K562 (cell line): ENCODE results near the gene DOK3. TPM values are rescaled to one million over a fixed set of nuclear protein-coding genes. Genes with fewer than 3 reads are reported as not detected.

ENCODE experiments used
- CBFB ChIP-seq: sonication (generic); formaldehyde crosslinking; IDR thresholded peaks from 2 replicates; pipeline ENCODE4 v1.4.0; 2020; ENCODE audit warnings: mild to moderate bottlenecking, missing genetic modification reagents
- CREB3L1 ChIP-seq: fragments of 450-650 bp; IDR thresholded peaks from 2 replicates; pipeline ENCODE4 v1.6.1; 2014; ENCODE audit warnings: low read depth, mild to moderate bottlenecking, moderate library complexity, borderline replicate concordance
- CREM ChIP-seq: IDR thresholded peaks from 2 replicates; pipeline ENCODE4 v1.6.1; 2014; ENCODE audit warnings: antibody characterized with exemption, low read depth
- EP400 ChIP-seq: fragments of 450-650 bp; IDR thresholded peaks from 2 replicates; pipeline ENCODE4 v1.6.1; 2017; ENCODE audit warnings: antibody characterized with exemption, mild to moderate bottlenecking, moderate library complexity
- HIVEP1 ChIP-seq: fragments of 250-450 bp; sonication (Bioruptor Pico); IDR thresholded peaks from 2 replicates; pipeline ENCODE4 v1.4.0; 2020; ENCODE audit warnings: mild to moderate bottlenecking
- KLF6 ChIP-seq: fragments of 250-450 bp; sonication (Bioruptor Pico); IDR thresholded peaks from 2 replicates; pipeline ENCODE4 v1.4.0; 2020; ENCODE audit warnings: mild to moderate bottlenecking, moderate library complexity, borderline replicate concordance
- LEF1 ChIP-seq: fragments of 450-650 bp; IDR thresholded peaks from 2 replicates; pipeline ENCODE4 v1.6.1; 2016; ENCODE audit warnings: mild to moderate bottlenecking
- MAX ChIP-seq: sonication (generic); formaldehyde crosslinking; IDR thresholded peaks from 2 replicates; pipeline ENCODE4 v1.9.0; 2022; ENCODE audit warnings: mild to moderate bottlenecking, missing genetic modification reagents
- MYC ChIP-seq, 2 experiments: fragments of 250-450 bp in 1 of 2; sonication (Bioruptor Pico) in 1 of 2; IDR thresholded peaks; 2 replicates each; pipeline versions ENCODE4 v1.5.1 to v1.6.1; 2012 to 2021; ENCODE audit warnings: low read depth in 2 of 2, borderline replicate concordance in 1 of 2, improper control_type of control experiment in 1 of 2, low read length in 1 of 2, mild to moderate bottlenecking in 1 of 2, moderate library complexity in 1 of 2
- NONO ChIP-seq, 2 experiments: fragments of 200-400 bp in 1 of 2; fragments of 450-650 bp in 1 of 2; formaldehyde crosslinking in 1 of 2; IDR thresholded peaks; 2 replicates each; pipeline ENCODE4 v1.6.1; 2017; ENCODE audit warnings: low read depth in 2 of 2, mild to moderate bottlenecking in 2 of 2, moderate library complexity in 2 of 2, low read length in 1 of 2
- NR3C1 ChIP-seq: sonication (generic); formaldehyde crosslinking; IDR thresholded peaks from 2 replicates; pipeline ENCODE4 v1.8.1; 2022; ENCODE audit warnings: missing genetic modification reagents
- PHTF2 ChIP-seq: fragments of 250-450 bp; sonication (Bioruptor Pico); IDR thresholded peaks from 2 replicates; pipeline ENCODE4 v1.5.0; 2021; ENCODE audit warnings: mild to moderate bottlenecking
- POLR2G ChIP-seq: fragments of 200-400 bp; formaldehyde crosslinking; IDR thresholded peaks from 2 replicates; pipeline ENCODE4 v1.6.1; 2017; ENCODE audit warnings: low read depth, mild to moderate bottlenecking, antibody characterized with exemption, low read length, moderate library complexity
- PRMT5 ChIP-seq: sonication (generic); formaldehyde crosslinking; IDR thresholded peaks from 2 replicates; pipeline ENCODE4 v1.5.0; 2020; ENCODE audit warnings: missing genetic modification reagents
- RBM22 ChIP-seq: fragments of 200-400 bp; formaldehyde crosslinking; IDR thresholded peaks from 2 replicates; pipeline ENCODE4 v1.6.1; 2018; ENCODE audit warnings: low read length, low read depth; ENCODE audit not compliant: poor library complexity, severe bottlenecking
- RCOR1 ChIP-seq, 2 experiments: IDR thresholded peaks; 2 replicates each; pipeline ENCODE4 v1.6.1; 2012; ENCODE audit warnings: low read depth in 2 of 2, low read length in 2 of 2, borderline replicate concordance in 1 of 2, improper control_type of control experiment in 1 of 2
- RNF2 ChIP-seq: sonication (generic); IDR thresholded peaks from 2 replicates; pipeline ENCODE4 v1.6.1; 2016
- SP1 ChIP-seq: sonication (generic); formaldehyde crosslinking; IDR thresholded peaks from 2 replicates; pipeline ENCODE4 v1.8.1; 2022; ENCODE audit warnings: mild to moderate bottlenecking, missing genetic modification reagents
- SUPT5H ChIP-seq: fragments of 450-650 bp; IDR thresholded peaks from 2 replicates; pipeline ENCODE4 v1.6.1; 2016
- ZFP36 ChIP-seq: fragments of 150-350 bp; IDR thresholded peaks from 2 replicates; pipeline ENCODE4 v1.6.1; 2018; ENCODE audit warnings: low read length, low read depth; ENCODE audit not compliant: partially characterized antibody
- ZNF197 ChIP-seq: fragments of 200-800 bp; sonication (Bioruptor generic); IDR thresholded peaks from 2 replicates; pipeline ENCODE4 v1.6.1; 2016; ENCODE audit warnings: low read depth, missing genetic modification characterization, missing compliant biosample characterization
- ZNF23 ChIP-seq: fragments of 250-450 bp; sonication (Bioruptor Pico); IDR thresholded peaks from 2 replicates; pipeline ENCODE4 v1.4.0; 2020; ENCODE audit warnings: mild to moderate bottlenecking
- ZNF24 ChIP-seq: fragments of 450-650 bp; IDR thresholded peaks from 2 replicates; pipeline ENCODE4 v1.6.1; 2016
- ZNF584 ChIP-seq: fragments of 200-800 bp; sonication (Bioruptor generic); IDR thresholded peaks from 2 replicates; pipeline ENCODE4 v1.6.1; 2016; ENCODE audit warnings: low read depth, mild to moderate bottlenecking, missing genetic modification characterization, missing compliant biosample characterization
- ZNF785 ChIP-seq: fragments of 250-450 bp; sonication (Bioruptor Pico); IDR thresholded peaks from 2 replicates; pipeline ENCODE4 v1.4.0; 2020; ENCODE audit warnings: mild to moderate bottlenecking
- polyA plus RNA-seq, 8 experiments: library from polyadenylated mRNA; depleted of rRNA in 4 of 8; stranded (reverse) in 5 of 8; unstranded in 3 of 8; fragments of >200 nt; fragmentation: Nextera tagmentation in 2 of 8; fragmentation: Illumina TruSeq in 1 of 8; extraction: Ambion mirVana in 2 of 8; extraction: Trizol in 1 of 8; gene quantifications; 2 replicates each; pipeline versions ENCODE4 v1.2.1 to v1.2.3, GENCODE V29; 2011 to 2014; ENCODE audit warnings: inconsistent platforms in 1 of 8, missing spikeins in 1 of 8
- total RNA-seq, 7 experiments: library from RNA; depleted of rRNA in 6 of 7; stranded (reverse); fragments of >200 nt in 6 of 7; fragmentation: Illumina TruSeq in 2 of 7; extraction: Trizol in 2 of 7; gene quantifications; 2 replicates each; pipeline versions ENCODE4 v1.2.1 to v1.2.3, GENCODE V29; 2011 to 2021; ENCODE audit warnings: low replicate concordance in 1 of 7
- TF ChIP-seq, protein P1 (sequence below): fragments of 450-650 bp; IDR thresholded peaks from 2 replicates; pipeline ENCODE4 v1.7.1; 2018; ENCODE audit warnings: mild to moderate bottlenecking, low read depth; ENCODE audit not compliant: partially characterized antibody

DOK3 gene
- total and polyA plus RNA-seq, 9 of the 15 experiments (the other 6 are each of a cell fraction or from before 2014, with no cell fraction given): 1.3 to 23.0 (median 8.0) TPM

GRCh38 chr5:177455036-177455660 lies 54.5 kb downstream of the DOK3 start (continued):
- TF ChIP-seq PHTF2 (CRISPR knock-in tag) (no peak), NONO (IDR thresholded peaks at IDR 0.05; ENCODE audit: low read depth in 2 of 2, low read length in 1 of 2) (peak; percentile 38 to 83; a peak in 3 of 4 replicates), RBM22 (peak; percentile 95), POLR2G (peak; percentile 90), MAX (peak; percentile 96), ZNF584 (CRISPR knock-in tag) (no peak; the same call in 1 of the 2 replicates), ZNF24 (0 out of 2 replicates have a peak, but pooled peaks have one; percentile 26), ZFP36 (no peak), HIVEP1 (CRISPR knock-in tag) (peak; percentile 14; the same call in 1 of the 2 replicates), ZNF23 (no peak), NR3C1 (CRISPR knock-in tag) (peak; percentile 69), EP400 (peak; percentile 64; the same call in 1 of the 2 replicates), SP1 (CRISPR knock-in tag) (peak; percentile 89), CREB3L1 (peak; percentile 55; the same call in 1 of the 2 replicates), KLF6 (no peak), MYC (IDR thresholded peaks at IDR 0.05; ENCODE audit: low read depth, low read length) (peak; percentile 84), MYC (CRISPR knock-in tag; IDR thresholded peaks at IDR 0.05; ENCODE audit: borderline replicate concordance, low read depth) (no peak), ZNF785 (CRISPR knock-in tag) (no peak), ZNF197 (CRISPR knock-in tag) (no peak), RCOR1 (IDR thresholded peaks at IDR 0.05; ENCODE audit: borderline replicate concordance in 1 of 2, low read depth in 2 of 2, low read length in 2 of 2) (peak in 1 of 2 experiments; percentile 75; a peak in 1 of 4 replicates), PRMT5 (CRISPR knock-in tag) (no peak), SUPT5H (peak; percentile 60; the same call in 1 of the 2 replicates), CBFB (CRISPR knock-in tag) (0 out of 2 replicates have a peak, but pooled peaks have one; percentile 27), CREM (peak; percentile 63; the same call in 1 of the 2 replicates), LEF1 (0 out of 2 replicates have a peak, but pooled peaks have one; percentile 38), RNF2 (peak; percentile 28; the same call in 1 of the 2 replicates)
- TF ChIP-seq, protein P1, sequence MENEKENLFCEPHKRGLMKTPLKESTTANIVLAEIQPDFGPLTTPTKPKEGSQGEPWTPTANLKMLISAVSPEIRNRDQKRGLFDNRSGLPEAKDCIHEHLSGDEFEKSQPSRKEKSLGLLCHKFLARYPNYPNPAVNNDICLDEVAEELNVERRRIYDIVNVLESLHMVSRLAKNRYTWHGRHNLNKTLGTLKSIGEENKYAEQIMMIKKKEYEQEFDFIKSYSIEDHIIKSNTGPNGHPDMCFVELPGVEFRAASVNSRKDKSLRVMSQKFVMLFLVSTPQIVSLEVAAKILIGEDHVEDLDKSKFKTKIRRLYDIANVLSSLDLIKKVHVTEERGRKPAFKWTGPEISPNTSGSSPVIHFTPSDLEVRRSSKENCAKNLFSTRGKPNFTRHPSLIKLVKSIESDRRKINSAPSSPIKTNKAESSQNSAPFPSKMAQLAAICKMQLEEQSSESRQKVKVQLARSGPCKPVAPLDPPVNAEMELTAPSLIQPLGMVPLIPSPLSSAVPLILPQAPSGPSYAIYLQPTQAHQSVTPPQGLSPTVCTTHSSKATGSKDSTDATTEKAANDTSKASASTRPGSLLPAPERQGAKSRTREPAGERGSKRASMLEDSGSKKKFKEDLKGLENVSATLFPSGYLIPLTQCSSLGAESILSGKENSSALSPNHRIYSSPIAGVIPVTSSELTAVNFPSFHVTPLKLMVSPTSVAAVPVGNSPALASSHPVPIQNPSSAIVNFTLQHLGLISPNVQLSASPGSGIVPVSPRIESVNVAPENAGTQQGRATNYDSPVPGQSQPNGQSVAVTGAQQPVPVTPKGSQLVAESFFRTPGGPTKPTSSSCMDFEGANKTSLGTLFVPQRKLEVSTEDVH: peak; percentile 58
